GM18519 (cell line): ENCODE measurements around the gene MN1.

Experiments used
- ATAC-seq: cut with Tn5 transposase; IDR thresholded peaks from one replicate; pipeline ENCODE4 v1.9.1; 2021; ENCODE audit warnings: mild to moderate bottlenecking, moderate library complexity; ENCODE audit not compliant: unreplicated experiment, low FRiP score

MN1 gene

DNA sequence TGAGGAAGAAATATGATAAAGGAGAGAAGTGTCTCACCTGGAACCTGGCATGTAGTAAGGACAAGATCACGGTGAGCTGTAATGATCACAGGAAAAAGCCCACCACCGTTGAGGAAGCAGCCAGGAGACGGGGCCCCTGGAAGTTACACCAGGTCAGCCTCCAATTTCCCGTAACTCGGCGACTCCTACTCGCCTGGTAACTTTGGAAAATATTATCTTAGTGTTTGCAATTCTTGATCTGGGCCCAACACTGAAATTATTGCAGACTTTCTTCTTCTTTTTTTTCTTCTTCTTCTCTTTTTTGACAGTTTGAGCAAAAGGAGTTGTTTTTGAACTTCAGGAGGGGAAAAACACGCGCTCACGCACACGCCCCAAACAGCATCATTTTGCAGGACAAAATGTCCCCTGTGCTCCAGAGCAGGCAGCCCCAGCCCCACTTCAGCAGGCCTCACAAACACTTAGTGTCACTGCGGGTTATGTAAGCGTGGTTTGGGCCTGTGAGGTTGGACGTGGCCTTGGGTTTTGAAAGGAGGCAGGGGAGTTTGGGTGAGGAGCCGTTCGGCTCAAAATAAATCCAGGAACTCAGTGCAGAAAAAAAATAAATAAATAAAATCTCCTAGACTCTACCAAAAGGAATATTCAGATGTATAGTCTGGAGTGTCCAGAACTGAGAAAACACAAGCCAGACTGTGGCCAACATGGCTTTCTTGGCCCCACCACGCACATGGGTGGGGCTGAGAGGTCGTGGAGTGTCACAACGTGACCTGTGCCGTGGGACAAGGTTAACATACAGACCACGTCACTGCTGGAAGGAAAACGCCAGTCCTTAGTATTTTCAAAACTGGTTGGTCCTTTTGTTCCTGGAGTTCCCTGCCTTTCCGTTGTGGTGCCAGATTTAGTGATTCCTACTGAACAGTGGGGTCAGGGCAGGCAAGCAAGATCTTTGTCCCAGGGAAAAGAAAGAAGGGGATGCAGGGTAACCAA lies 26.3 kb upstream of the MN1 start:
- no peak for ATAC-seq

DNA sequence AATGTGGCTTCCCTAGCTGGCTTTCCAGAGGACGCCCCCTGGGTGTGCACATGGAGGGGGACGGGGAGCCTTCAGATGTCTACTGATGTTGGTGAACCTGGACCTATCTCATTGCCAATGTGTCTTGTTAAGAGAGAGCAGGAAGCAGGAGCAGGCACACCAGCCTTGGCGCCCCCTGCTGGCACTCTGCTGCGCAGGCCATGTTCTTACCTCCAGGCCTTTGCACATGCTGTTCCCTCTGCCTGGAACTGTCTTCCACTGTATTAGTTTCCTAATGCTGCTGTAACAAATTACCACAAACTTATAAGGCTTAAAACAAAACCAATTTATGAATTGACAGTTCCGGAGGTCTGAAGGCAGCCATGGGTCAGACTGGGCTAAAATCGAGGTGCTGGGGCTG lies 23.6 kb upstream of the MN1 start:
- ATAC-seq = no peak

DNA sequence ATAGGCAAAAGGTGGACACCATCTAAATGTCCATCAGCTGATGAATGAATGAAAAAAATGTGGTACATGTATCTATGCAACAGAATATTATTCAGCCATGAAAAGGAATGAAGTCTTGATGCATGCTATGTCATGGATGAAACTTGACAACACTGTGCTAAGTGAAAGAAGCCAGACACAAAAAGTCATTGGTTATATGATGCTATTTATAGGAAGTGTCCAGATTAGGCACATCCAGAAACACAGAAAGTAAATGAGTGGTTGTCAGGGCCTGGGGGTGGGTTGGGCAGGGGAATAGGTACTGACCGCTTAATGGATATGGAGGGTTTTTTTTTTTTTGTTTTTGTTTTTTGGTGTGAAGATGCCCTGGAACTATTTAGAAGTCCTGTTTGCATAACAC lies 21.7 kb upstream of the MN1 start:
- no peak for ATAC-seq

DNA sequence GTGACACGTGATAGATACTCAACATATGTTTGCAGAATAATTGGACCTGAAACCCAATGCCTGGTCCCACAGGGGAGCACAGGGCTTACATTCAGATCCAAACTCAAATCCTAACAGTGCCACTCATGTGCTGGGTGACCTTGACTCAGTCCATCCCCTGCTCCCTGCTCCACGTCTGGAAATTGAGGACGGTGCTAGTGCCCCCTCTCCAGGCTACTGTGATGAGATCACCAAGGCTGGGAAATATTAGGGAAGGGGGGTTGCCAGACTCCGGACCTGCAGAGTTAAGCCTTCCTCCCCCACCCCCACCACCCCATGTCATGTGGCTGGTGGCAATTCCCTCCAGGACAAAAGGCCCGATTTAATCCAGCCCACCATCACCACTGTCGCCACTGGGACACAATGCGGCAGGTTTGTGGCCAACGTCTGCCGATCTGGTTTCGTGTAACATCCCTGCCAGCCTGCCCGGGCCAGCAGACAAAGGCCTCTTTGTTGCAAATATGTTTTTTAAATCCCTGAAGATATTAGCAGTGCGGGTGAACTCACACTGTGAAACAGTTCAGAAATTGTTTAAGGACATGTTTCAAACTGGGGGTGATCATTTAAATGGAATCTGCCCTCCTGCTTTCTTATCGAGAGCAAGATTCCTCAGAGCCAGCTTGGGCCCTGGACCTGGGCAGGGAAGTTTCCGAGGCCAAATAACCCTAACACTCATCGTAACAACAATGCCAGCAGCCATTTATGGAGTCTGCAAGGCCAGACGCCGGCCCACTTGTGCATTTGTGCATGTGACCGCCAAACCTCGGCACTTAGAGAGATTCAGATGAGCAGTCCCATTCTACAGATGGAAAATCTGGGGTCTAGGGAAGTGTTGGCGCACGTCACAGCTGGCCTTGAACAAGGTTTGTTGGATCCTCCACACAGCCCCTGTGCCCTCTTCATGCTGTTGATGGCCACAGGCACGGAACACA lies 19.6 kb upstream of the MN1 start:
- ATAC-seq = no peak

DNA sequence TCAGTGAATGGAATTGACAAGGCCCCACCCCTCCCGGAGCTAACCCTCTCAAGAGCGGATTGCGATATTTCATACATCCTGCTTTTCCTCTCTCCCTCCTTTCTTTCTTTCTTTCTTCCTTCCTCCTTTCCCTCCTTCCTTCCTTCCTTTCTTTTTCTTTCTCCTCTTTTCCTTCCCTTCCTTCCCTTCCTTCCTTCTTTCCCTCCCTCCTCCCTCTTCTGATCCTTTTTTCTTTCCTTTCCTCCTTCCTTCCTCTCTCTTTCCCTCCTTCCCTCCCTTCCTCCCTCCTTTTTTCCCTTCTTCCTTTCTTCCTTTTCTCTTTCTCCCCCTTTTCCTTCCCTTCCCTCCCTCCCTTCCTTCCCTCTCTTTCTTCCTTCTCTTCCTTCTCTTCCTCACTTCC lies 15.0 kb upstream of the MN1 start:
- no peak for ATAC-seq

DNA sequence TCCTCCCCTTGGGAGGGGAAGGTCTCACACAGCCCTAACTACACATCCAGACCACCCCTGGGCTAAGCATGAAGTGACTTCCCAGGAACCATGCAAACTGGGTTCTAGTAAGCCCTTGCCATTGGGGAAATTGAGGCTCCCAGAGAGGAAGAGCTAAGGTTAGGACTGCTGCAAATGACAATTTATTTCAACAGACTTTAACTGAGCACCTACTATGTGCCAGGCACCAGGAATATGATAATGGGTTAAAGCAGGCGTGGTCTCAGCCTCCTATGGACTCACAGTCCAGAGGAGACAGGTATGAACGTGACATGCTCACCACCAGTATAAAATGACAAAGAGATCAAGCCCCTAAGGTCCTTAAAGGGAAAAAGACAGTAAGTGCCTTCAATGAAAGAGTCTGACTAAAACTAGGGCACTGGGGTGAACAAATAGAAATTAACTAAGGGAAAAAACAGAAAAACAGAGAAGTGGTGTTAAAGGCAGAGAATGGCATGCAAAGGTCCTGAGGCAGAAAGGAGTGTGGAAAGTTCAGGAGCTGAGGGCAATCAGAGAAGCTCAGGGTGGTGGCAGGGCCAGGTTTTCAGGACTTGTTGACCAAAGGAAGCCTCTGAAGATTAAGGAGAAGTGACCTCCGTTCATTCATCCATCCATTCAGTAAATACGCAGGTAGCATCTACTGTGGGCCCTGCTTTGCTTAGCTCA lies 14.4 kb upstream of the MN1 start:
- no peak for ATAC-seq

DNA sequence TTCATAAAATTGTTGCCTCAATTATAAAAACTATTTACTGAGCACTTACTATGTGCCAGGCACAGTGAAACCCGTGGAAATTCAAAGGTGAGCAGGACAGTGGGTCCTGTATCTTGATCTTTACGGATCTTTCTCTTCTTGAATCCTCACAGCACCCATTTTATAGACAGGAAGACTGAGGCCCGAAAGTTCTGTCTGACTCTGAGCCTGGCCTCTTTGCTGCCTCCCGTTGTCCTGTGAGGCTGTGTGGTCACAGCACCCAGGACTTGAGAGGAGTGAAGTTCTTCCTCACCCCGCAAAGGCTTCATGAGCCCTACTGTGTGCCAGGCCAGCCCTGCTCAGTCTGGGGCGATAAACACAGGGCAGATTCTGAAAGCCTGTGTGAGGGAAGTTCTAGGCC lies 13.4 kb upstream of the MN1 start:
- ATAC-seq = no peak

DNA sequence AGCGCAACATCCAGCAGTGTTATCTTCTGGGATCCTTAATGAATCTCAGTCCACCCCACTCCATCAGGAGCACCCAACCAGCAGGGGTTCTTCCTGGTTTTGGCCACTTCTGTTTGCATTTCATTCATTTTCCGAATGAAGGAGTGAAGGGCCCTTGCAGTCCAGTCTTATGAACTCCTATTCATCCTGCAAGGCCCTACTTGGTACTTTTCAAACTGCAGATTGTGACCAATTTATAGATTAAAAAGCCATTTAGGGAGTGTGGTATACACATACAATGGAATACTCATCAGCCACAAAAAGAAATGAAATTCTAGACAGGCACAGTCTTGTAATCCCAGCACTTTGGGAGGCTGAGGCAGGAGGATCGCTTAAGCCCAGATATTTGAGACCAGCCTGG lies 10.2 kb upstream of the MN1 start:
- no peak for ATAC-seq

DNA sequence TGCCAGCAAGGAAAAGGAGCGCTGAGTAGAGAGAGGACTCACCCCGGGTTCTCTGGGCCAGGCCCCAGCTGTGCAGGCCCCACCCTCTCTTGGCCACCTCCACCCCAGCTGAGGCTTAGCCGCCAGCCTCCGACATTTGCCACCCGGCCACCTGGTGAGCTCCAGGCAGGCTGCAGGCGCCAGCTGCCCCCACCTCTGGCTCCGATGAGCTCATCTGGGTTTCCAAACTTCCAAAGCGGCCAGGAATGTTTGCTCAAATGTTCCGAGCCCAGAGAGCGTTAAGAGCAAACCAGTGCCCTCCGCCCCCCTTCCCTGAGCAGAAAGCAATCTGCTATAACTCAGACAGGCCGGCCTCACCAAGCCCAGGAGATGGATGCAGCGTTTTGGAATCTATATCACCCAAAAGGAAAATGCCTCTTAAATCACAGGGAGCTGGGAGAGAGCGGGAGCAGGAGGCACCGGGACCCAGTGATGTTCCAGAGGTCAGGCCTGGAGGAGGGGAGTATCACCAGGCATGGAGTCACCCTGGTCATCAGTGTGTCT lies 9.1 kb upstream of the MN1 start:
- no peak for ATAC-seq

DNA sequence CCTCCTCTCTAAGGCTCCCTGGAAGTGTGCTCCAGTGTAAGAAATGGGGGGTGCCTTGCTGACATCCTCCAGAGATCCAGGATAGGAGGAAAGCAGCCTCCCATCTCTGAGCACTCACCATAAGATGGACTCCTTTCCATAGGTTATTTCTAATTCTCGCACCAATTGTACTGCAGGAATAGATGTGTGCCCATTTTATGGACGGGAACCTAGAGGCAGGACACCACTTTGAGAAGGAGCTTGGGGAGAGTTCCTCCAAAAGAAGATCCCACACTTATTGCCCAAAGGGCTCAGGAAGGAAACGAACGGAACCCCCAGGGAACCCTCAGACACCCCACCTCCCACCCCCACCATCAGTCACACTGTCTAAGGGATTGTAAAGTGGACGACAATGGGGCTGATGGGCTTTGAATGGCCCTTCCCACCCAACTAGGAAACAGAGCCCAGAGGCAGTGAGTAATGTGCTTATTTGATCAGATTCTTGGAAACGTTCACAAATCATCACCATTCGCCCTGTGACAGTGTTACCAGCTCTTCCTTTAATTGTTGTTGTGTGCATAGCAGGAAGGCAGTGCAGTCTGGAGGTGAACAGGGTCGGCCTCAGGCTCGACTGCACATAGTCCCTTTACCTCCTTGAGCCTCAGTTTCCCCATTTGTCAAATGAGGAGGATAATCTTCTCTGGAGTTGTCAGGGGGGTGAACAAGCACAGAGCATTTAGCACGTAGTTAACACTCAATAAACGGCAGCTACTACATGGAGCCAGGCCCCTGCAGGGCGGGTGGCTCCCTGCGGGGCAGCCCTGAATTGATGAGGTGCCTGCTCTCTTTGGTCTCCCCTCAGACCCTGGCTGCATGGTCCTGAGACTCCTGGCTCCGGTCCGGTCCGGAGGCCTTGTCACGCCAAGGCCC lies 8.4 kb upstream of the MN1 start:
- ATAC-seq = no peak

DNA sequence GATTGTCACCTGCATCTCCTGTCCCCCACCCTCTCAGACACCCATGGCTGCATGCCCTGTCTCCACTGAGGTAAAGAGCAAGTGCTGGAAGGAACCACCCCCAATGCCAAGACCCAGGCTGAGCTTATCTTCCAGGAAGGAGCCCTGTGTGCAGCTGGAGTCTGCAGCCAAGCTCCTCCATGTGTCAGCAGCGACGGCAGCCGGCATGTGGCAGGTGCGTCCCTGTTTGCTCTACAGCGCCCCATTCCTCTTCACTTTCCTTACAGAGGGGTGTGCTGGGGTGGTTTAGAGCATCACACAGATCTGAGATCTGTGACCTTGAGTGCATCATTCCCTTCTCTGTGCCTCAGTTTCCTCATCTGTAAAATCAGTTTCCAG lies 7.7 kb upstream of the MN1 start:
- ATAC-seq = no peak

DNA sequence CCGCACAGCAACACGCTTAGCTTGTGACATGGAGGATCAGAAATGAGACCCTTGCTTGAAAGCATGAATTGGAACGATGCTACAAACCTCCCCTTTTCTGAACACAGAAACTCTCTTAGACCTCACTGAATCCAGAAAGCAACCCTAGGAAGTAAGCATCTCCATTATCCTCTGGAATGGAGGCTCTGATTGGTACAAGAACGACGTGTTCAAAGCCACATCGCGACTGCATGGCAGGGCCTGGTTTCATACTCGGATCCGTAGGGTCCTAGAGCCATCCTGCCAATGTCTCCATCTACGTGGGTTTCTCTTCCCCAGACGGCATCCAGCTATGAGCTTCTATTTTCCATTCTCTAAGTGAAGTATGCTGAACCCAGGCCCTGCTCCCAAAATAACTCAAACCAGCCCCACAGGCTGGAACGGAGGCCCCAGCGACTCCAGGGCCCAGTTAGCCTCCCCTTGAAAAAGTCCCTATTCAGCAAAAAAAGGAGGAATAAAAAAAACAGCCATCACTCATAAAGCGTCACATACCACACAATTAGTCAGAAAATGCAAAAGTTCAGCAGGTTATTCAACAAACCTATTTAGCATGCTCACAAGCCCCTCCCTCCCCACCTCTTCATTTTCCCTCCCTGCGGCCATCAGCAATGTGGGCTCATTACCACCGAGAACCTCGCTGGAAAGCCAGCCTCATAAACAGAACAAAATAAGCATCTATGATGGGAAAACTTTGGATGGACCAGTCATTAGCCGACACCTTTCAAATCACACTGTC lies 7.1 kb upstream of the MN1 start:
- no peak for ATAC-seq

DNA sequence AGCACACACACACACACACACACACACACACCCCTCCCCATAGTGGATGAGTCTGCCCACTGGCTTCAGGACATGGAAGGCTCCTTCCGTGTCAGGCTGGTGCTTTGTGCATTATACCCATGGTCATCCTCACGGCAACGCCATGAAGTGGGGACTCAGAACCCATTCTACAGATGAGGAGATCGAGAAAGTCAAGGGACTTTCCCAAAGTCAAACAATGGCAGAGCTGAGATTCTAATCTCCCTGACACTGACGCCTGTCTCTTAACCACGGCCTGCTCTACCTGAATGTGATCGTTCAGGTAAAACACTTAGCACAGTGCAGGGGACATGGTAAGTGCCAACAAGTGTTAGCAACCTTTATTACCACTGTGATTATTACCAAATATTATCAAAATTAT lies 4.3 kb upstream of the MN1 start:
- no peak for ATAC-seq

DNA sequence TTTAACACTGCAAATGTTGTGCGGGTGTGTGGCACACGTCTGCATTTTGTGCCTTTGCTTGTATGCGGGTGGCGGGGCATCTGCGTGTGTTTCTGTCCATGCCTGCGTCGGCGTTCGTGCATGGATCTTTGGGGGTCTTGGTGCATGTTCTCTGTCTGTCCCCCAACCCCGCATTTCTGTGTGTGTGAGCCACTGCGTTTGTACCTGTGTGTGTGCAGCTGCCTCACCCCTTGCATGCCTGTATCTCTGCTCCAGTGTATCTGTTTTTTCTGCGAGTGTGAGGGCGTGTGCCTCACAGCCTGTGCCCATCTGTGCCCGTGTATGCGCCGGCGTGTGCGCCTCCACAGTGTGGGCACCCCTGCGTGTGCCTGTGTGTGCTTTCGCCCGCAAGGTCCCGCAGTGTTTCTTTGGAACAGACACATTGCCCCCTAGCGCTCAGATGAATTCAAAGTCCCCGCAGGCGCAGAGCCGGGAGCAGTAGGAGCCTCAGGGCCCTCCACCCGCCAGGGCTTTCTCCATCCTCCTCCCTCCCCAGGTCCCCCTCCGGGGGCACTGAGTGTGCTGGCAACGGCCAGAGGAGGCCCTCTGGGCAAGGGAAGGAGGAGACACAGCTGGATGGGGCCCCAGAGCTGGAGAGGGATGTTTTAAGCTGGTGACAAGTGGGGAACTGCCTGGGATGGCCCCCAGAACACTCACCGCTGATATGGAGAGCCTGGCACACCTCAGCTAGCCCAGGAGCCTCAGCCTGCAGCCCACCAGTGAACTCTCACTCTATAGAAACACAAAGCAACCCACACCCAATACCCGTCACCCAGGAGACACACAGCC lies 3.1 kb upstream of the MN1 start:
- no peak for ATAC-seq

DNA sequence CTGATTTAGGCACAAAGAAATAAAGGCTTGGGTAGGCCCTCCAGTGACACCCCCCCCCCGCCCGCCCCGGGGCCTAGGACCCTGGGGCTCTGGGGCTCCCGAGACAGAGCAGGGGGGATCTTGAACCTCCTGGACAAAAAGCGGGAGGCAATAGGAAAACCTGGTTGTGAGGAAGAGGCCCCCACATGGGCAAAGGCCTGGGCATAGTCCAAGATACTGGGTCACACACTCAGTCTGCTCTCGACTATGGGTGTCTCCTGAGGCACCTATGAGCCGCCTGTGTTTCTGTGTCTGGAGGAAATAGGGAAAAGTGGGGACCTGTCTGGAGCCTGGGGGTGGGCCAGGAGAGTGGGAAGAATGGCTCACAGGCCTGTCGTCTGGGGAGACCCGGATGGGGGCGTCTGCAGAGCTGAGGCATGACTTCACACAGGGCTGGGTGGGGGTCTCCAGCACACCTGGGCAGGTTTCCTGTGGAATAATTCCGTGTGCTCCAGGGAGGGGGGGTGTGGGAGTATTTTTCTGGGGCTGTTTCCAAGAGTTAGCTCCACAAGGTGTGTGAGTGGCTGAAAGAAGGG lies 2.4 kb upstream of the MN1 start:
- no peak for ATAC-seq

DNA sequence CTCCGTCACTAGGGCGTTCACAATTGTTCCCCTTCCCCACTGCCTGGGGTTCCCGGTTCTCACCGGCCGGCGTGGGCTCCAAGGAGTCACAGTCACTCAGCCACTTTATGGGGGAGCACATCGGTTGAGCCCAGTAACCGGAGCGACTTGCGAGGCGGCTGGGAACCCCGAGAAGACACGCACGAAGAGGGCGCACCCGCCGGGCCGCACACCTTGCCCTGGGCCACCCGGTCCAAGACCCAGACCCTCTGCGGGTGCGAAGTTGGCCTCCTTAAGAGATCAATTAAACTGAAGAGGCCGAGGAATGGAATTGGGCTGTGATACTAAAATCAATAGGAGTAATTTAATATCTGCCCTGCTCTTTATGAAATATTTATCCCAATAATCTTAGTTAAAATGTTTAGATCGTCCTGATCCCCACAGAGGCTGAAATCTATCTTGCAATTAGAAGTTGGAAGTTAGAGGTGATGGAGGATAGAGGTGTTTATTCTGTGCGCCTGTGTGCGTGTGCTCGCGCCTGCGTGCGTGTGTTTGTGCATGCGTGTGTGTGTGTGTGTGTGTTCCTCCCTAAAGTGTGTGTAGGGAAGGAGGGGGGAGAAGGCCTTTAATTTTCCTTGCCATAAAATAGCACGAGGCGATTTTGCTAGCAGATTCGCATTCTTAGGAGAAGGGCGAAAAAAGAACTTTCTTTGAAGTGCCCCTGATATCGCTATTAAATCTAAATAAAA lies 954 bp upstream of the MN1 start:
- no peak for ATAC-seq

DNA sequence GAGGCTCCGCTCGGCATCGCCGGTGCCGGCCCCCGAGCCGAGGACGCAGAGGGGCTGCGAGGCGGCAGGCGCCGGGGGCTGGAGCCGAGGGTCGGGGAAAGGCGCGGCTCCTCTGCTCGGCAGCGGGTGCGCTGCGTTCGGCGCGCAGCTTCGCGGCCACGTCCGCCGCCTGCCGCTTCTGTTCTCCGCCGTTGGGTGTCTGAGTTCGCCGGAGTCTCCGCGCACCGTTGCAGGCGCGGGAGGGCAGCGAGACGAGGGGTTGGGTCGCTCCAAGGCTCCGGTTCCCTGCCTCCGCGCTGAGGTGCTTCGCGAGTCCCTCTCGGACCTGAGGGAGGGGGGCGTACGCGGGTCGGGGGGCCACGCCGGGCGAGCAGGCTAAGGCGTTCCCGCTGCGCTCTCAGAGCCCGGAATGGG lies 347 bp downstream of the MN1 start:
- no peak for ATAC-seq
